Heart left ventricle (tissue), 13 donors: Measurements from ENCODE around the gene HSPA6.

Experiments
- POLR2A ChIP-seq, 2 donors: fragments of 450-650 bp; IDR thresholded peaks; one replicate each; pipeline ENCODE4 v1.6.1; 2017; ENCODE audit warnings: antibody characterized with exemption in 2 of 2, mild to moderate bottlenecking in 2 of 2, moderate library complexity in 2 of 2
- TF ChIP-seq, protein P1 (sequence below), 12 donors: fragments of 200-600 bp; sonication (generic) in 4 of 12; IDR thresholded peaks; one replicate each; pipeline versions ENCODE4 v1.5.0 to v1.8.0; 2018 to 2022; ENCODE audit warnings: antibody characterized with exemption in 12 of 12, mild to moderate bottlenecking in 5 of 12
- donor health status: ischemic (EF 13 %, LVEDD 7.1; RV severe dilation, severe dysfunction).
- donor health status: DM: no; HTN: yes; CAD: no.
- donor health status: DM: no; HTN: no; CAD: no.
- donor health status: ischemic (EF 25% LVEDD 6.9; RV normal size, moderate dysfunction).
- donor health status: ischemic (EF 25% LVEDD 5.7; RV mildly dilated, moderate dysfunction).
- donor health status: ischemic (EF 35%, LVEDD 5.7; RV mildly dilated, moderate dysfunction).
- donor health status: nonischemic (EF 11% LVEDD 7.7; RV severe dilation, severe dysfunction).
- donor health status: DM: yes; HTN: yes; CAD: no.
- donor health status: PGD.
- donor health status: ischemic (EF 29% LVEDD 5.4; RV normal size, mild dysfunction).
- donor health status: nonischemic (EF 23%, LVEDD 6.1; RV moderate dilation, normal function).

DNA sequence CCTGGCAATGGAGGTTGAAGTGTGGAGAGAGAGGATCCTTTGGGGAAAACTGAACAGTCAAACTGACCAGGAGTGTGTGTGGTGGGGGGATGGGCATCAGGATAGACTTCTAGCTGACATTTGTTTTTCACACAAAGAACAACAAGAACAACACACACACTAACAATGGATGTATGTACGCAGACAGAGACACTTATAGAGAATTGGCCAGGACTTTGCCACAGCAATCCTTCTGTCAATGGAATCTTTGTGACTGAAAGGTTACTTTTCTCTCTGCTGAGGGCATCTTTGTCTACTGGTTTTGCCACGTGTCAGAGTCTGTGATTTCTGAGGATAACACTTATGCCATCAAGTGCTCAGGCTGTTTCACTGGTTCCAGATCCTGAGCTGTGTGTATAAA lies 31.5 kb upstream of the HSPA6 start:
- no peak for TF ChIP-seq POLR2A (IDR thresholded peaks at IDR 0.05)
- TF ChIP-seq, protein P1, sequence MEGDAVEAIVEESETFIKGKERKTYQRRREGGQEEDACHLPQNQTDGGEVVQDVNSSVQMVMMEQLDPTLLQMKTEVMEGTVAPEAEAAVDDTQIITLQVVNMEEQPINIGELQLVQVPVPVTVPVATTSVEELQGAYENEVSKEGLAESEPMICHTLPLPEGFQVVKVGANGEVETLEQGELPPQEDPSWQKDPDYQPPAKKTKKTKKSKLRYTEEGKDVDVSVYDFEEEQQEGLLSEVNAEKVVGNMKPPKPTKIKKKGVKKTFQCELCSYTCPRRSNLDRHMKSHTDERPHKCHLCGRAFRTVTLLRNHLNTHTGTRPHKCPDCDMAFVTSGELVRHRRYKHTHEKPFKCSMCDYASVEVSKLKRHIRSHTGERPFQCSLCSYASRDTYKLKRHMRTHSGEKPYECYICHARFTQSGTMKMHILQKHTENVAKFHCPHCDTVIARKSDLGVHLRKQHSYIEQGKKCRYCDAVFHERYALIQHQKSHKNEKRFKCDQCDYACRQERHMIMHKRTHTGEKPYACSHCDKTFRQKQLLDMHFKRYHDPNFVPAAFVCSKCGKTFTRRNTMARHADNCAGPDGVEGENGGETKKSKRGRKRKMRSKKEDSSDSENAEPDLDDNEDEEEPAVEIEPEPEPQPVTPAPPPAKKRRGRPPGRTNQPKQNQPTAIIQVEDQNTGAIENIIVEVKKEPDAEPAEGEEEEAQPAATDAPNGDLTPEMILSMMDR (IDR thresholded peaks at IDR 0.05), result no peak
